ENCODE measurements around the gene SDSL. TPM values are rescaled to one million over a fixed set of nuclear protein-coding genes. Genes with fewer than 3 reads are reported as not detected.

Gene SDSL
- total RNA-seq, 4 donors from 2014 or later = 0.91 to 1.4 (median 0.98) TPM; not detected in 1

- no peaks in the 10 kb centered on the region for H3K27me3 ChIP-seq
- intact Hi-C loops (cut with DNase I; ENCODE audit: low total_unique reads) = no loop called here
- in situ Hi-C loops (cut with MboI; ENCODE audit: low sequenced_read_pairs in 4 of 4) = loop anchor here in 1 of 4 donors (25.0 kb wide), 1 partner anchor 125 kb away; no protein-coding TSS in a partner anchor
- no peaks in the 10 kb centered on the region for H3K9me3 ChIP-seq
- H3K4me1 ChIP-seq = no peaks in the 10 kb centered on the region
- no peaks in the 10 kb centered on the region for H3K36me3 ChIP-seq
- H3K4me3 ChIP-seq = no peak overlapping the region
- DNase-seq (no peak), ATAC-seq (no peak)
- TF ChIP-seq POLR2A (IDR thresholded peaks at IDR 0.05) = no peak
- TF ChIP-seq, protein P1, sequence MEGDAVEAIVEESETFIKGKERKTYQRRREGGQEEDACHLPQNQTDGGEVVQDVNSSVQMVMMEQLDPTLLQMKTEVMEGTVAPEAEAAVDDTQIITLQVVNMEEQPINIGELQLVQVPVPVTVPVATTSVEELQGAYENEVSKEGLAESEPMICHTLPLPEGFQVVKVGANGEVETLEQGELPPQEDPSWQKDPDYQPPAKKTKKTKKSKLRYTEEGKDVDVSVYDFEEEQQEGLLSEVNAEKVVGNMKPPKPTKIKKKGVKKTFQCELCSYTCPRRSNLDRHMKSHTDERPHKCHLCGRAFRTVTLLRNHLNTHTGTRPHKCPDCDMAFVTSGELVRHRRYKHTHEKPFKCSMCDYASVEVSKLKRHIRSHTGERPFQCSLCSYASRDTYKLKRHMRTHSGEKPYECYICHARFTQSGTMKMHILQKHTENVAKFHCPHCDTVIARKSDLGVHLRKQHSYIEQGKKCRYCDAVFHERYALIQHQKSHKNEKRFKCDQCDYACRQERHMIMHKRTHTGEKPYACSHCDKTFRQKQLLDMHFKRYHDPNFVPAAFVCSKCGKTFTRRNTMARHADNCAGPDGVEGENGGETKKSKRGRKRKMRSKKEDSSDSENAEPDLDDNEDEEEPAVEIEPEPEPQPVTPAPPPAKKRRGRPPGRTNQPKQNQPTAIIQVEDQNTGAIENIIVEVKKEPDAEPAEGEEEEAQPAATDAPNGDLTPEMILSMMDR (IDR thresholded peaks at IDR 0.05 in 4 of 5, conservative IDR thresholded peaks at IDR 0.05 in 1 of 5) = no peak
- H3K27ac ChIP-seq = no peak overlapping the region
These were observed 15.0 kb downstream of the SDSL start for GRCh38 chr12:113436993-113437728.

DNA sequence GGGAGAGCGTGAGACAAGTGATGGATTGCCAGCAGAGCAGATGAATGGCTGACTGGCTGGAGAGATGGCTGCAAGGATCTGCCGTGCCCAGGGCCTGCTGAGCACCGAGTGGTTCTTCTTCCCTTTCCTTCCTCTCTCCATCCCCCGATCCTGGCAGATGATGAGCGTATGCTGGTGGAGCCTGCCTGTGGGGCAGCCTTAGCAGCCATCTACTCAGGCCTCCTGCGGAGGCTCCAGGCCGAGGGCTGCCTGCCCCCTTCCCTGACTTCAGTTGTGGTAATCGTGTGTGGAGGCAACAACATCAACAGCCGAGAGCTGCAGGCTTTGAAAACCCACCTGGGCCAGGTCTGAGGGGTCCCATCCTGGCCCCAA is 15.5 kb downstream of the SDSL start:
- DNase-seq (no peak), ATAC-seq (no peak)
- intact Hi-C loops (cut with DNase I; ENCODE audit: low total_unique reads) (no loop called here), in situ Hi-C loops (cut with MboI; ENCODE audit: low sequenced_read_pairs in 4 of 4) (loop anchor here in 1 of 4 donors (25.0 kb wide), 1 partner anchor 125 kb away; no protein-coding TSS in a partner anchor)
- Histone ChIP-seq H3K4me3 (no peak overlapping the region), H3K9me3 (no peaks in the 10 kb centered on the region), H3K36me3 (no peaks in the 10 kb centered on the region), H3K27me3 (no peaks in the 10 kb centered on the region), H3K27ac (no peak overlapping the region), H3K4me1 (no peaks in the 10 kb centered on the region)
- TF ChIP-seq POLR2A (IDR thresholded peaks at IDR 0.05) = no peak
- TF ChIP-seq, protein P1 (IDR thresholded peaks at IDR 0.05 in 4 of 5, conservative IDR thresholded peaks at IDR 0.05 in 1 of 5) = no peak

- in situ Hi-C loops (cut with MboI; ENCODE audit: low sequenced_read_pairs in 4 of 4) (loop anchor here in 1 of 4 donors (25.0 kb wide), 1 partner anchor 126 kb away; no protein-coding TSS in a partner anchor), intact Hi-C loops (cut with DNase I; ENCODE audit: low total_unique reads) (no loop called here)
- no peaks in the 10 kb centered on the region for H3K36me3 ChIP-seq
- no peak overlapping the region for H3K4me3 ChIP-seq
- H3K27ac ChIP-seq = no peak overlapping the region
- H3K9me3 ChIP-seq = no peaks in the 10 kb centered on the region
- H3K4me1 ChIP-seq = no peaks in the 10 kb centered on the region
- ATAC-seq (no peak), DNase-seq (no peak)
- TF ChIP-seq, protein P1 (IDR thresholded peaks at IDR 0.05 in 4 of 5, conservative IDR thresholded peaks at IDR 0.05 in 1 of 5) = no peak
- TF ChIP-seq POLR2A (IDR thresholded peaks at IDR 0.05) = no peak
- H3K27me3 ChIP-seq = no peaks in the 10 kb centered on the region
These were observed 16.5 kb downstream of the SDSL start for GRCh38 chr12:113438523-113439300.

- ATAC-seq (no peak), DNase-seq (no peak)
- Histone ChIP-seq H3K4me3 (no peak overlapping the region), H3K27me3 (peaks cover 0 to 4% (median 0%) of the 10 kb centered on the region in 3 donors), H3K27ac (no peak overlapping the region), H3K9me3 (no peaks in the 10 kb centered on the region), H3K36me3 (no peaks in the 10 kb centered on the region), H3K4me1 (no peaks in the 10 kb centered on the region)
- intact Hi-C loops (cut with DNase I; ENCODE audit: low total_unique reads) (no loop called here), in situ Hi-C loops (cut with MboI; ENCODE audit: low sequenced_read_pairs in 4 of 4) (loop anchor here in 1 of 4 donors (25.0 kb wide), 1 partner anchor 127 kb away; no protein-coding TSS in a partner anchor)
- TF ChIP-seq, protein P1 (IDR thresholded peaks at IDR 0.05 in 4 of 5, conservative IDR thresholded peaks at IDR 0.05 in 1 of 5) = no peak
- no peak for TF ChIP-seq POLR2A (IDR thresholded peaks at IDR 0.05)
These were observed 17.1 kb downstream of the SDSL start for GRCh38 chr12:113439301-113439597.

Measured in gastrocnemius medialis (tissue), 4 donors.